Neural progenitor cell (in vitro differentiated cells): ENCODE measurements around the gene MDM1.

Source experiments
- EZH2 ChIP-seq: fragments of 200-600 bp; sonication (generic); IDR thresholded peaks from 2 replicates; pipeline ENCODE4 v1.6.1; 2017; ENCODE audit warnings: antibody characterized with exemption, mild to moderate bottlenecking, moderate library complexity
- EZH2phosphoT487 ChIP-seq: fragments of 200-600 bp; sonication (generic); IDR thresholded peaks from 2 replicates; pipeline ENCODE4 v1.6.1; 2017; ENCODE audit warnings: antibody characterized with exemption
- TF ChIP-seq, protein P1 (sequence below): fragments of 200-600 bp; sonication (generic); IDR thresholded peaks from 2 replicates; pipeline ENCODE4 v1.5.1; 2017; ENCODE audit warnings: antibody characterized with exemption, mild to moderate bottlenecking

- TF ChIP-seq, protein P1, sequence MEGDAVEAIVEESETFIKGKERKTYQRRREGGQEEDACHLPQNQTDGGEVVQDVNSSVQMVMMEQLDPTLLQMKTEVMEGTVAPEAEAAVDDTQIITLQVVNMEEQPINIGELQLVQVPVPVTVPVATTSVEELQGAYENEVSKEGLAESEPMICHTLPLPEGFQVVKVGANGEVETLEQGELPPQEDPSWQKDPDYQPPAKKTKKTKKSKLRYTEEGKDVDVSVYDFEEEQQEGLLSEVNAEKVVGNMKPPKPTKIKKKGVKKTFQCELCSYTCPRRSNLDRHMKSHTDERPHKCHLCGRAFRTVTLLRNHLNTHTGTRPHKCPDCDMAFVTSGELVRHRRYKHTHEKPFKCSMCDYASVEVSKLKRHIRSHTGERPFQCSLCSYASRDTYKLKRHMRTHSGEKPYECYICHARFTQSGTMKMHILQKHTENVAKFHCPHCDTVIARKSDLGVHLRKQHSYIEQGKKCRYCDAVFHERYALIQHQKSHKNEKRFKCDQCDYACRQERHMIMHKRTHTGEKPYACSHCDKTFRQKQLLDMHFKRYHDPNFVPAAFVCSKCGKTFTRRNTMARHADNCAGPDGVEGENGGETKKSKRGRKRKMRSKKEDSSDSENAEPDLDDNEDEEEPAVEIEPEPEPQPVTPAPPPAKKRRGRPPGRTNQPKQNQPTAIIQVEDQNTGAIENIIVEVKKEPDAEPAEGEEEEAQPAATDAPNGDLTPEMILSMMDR: peak; percentile 77
- TF ChIP-seq EZH2 (no peak), EZH2phosphoT487 (no peak)
Observed at GRCh38 chr12:68358532-68359485, 26.6 kb upstream of the MDM1 start.
